ENCODE data around the gene EFNB1.

GRCh38 chrX:68847172-68847571 lies 18.4 kb downstream of the EFNB1 start:
- no peak for TF ChIP-seq CTCF (IDR thresholded peaks at IDR 0.05; ENCODE audit: poor library complexity, severe bottlenecking)
- TF ChIP-seq POLR2AphosphoS5 (IDR thresholded peaks at IDR 0.05), result no peak
- TF ChIP-seq MXI1 (conservative IDR thresholded peaks at IDR 0.05; ENCODE audit: poor library complexity, severe bottlenecking), result no peak
- no peak for TF ChIP-seq TAF1 (IDR thresholded peaks at IDR 0.05; ENCODE audit: low read depth)

All from neural cell (in vitro differentiated cells).